ENCODE results near the gene SCG5.

SCG5 gene

DNA sequence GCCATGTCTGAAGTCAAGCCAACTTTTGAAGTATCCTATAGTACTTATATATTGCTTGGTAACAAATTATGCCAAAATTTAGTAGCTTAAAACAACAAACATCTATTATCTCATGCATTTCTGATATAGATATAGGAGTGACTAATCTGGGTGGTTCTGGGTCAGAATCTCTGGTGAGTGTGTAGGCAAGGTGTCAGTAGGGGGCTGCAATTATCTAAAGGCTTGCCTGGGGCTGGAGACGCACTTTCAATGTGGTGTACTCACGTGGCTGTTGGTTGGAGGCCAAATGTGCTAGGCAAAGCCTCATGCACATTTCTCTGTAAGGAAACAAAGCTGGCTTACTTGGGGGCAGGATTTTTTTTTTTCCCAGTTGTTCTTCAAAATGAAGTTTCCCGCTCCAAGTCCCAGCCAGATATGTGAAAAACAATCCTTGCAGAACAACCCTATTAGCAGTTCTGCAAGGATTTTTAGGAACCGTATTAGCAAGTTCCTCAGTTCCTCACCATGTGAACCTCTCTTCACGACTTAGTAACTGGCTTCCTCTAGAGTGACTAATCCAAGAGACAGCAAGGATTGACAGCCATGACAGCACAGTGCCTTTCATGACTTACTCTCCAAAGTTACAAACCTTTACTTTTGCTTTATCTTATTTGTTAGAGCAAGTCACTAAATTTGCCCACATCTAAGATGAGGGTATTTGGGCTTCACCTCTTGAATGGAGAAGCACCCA, 102.1 kb downstream of the SCG5 start:
- no peak overlapping the region for H3K4me3 Mint-ChIP-seq
- H3K9me3 Mint-ChIP-seq, result peaks cover 15% of the 10 kb centered on the region
- no peaks in the 10 kb centered on the region for H3K4me1 Mint-ChIP-seq
- H3K36me3 Mint-ChIP-seq, result peaks cover 5% of the 10 kb centered on the region
- peaks cover 27% of the 10 kb centered on the region for H3K27me3 Mint-ChIP-seq
- no peak overlapping the region for H3K27ac Mint-ChIP-seq
- ATAC-seq, result no peak

DNA sequence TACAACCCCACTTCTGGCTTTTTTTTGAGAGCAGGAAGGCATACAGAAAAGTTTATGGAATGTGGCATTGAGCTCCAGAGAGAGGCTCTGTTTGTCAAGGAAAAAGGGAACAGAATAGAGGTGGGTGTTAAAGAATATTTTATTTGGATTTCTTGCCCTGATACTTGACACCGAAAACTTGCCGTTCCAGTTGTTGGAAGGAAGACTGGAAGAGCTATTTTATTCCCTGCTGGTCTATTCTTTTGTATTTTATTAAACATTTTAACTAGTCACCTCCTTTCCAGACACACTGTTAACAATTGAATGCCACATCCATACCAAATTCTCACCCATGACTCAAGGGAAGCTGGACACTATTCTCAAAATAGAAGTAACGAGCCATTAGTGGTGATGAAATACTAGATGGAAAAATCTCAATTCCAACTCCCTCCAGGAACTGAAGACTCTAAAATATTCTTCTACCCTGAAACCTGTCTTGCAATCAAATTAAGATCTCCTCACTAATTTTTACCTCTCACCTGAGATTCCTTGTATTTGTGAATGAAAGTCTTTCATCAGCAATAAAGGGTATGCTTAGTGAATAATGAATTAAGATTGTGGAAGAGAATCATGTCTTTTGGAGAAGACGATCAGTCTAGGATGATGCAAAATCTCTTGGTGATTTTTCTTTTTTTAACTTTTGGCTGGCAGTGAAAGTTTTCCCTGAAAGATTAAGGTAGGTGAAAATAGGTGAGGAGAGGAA, 104.8 kb downstream of the SCG5 start:
- Mint-ChIP-seq H3K27me3 (peaks cover 24% of the 10 kb centered on the region), H3K4me3 (no peak overlapping the region), H3K4me1 (no peaks in the 10 kb centered on the region), H3K36me3 (no peaks in the 10 kb centered on the region), H3K27ac (no peak overlapping the region), H3K9me3 (peaks cover 3% of the 10 kb centered on the region)
- ATAC-seq, result no peak
